HEK293T (cell line): ENCODE results near the gene SLC6A2.
"Not testable (repeated sequence)": the region's sequence is repeated elsewhere in the genome, so short reads cannot be mapped to it uniquely, and the experiment has no call there.

ENCODE experiments used
- ARNT ChIP-seq: fragments of 450-650 bp; IDR thresholded peaks from 2 replicates; pipeline ENCODE4 v1.6.1; 2017; ENCODE audit warnings: mild to moderate bottlenecking
- CTBP1 ChIP-seq: fragments of 450-650 bp; IDR thresholded peaks from 2 replicates; pipeline ENCODE4 v1.6.1; 2016; ENCODE audit warnings: borderline replicate concordance
- SP1 ChIP-seq: fragments of 450-650 bp; IDR thresholded peaks from 2 replicates; pipeline ENCODE4 v1.6.1; 2017
- TARDBP ChIP-seq: fragments of 450-650 bp; IDR thresholded peaks from 2 replicates; pipeline ENCODE4 v1.6.1; 2016

GRCh38 chr16:55752465-55753144, 96.8 kb downstream of the SLC6A2 start:
- TF ChIP-seq TARDBP, CTBP1, SP1, ARNT: not testable (repeated sequence)
